ENCODE measurements around the gene TINAGL1.
"Not testable (repeated sequence)": the region's sequence is repeated elsewhere in the genome, so short reads cannot be mapped to it uniquely, and the experiment has no call there.

Gene TINAGL1

DNA sequence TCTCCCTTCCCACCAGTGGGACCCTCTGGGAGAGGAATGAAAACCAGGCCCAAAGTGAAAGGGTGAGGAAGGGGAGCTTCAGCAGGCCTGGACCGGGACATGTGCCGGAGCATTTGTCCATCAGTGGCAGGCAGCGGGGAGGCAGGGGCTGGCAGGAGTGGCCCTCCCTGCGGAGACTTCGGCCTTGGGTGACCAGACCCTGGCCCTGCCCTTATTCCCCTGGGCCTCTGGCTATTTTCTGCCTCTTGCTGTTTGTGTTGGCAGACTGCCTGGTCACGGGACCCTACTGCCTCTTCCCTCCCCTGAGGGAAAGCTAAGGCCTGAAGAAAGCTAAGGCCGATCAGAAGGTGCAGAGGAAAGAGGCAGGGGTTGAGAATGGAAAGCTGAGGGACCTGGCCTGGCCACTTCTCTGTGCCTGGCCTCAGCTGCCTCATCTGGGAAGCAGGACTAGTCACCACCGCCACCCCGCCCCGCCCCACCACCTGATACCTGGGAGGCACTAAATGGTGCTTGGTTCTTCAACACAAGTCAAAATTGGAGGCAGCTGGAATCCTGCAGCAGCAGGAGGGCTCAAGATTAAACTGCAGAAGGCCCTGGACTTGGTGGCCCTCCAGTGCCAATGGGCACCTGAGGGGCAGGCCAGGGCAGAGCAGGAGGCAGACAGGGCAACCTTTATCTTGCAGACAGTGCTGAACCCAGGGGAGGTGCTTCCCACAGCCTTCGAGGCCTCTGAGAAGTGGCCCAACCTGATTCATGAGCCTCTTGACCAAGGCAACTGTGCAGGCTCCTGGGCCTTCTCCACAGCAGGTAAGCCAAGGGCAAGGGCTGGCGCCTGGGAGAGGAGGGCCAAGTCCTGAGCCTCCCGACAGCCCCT is 7.9 kb downstream of the TINAGL1 start:
- no peak for FAIRE-seq

DNA sequence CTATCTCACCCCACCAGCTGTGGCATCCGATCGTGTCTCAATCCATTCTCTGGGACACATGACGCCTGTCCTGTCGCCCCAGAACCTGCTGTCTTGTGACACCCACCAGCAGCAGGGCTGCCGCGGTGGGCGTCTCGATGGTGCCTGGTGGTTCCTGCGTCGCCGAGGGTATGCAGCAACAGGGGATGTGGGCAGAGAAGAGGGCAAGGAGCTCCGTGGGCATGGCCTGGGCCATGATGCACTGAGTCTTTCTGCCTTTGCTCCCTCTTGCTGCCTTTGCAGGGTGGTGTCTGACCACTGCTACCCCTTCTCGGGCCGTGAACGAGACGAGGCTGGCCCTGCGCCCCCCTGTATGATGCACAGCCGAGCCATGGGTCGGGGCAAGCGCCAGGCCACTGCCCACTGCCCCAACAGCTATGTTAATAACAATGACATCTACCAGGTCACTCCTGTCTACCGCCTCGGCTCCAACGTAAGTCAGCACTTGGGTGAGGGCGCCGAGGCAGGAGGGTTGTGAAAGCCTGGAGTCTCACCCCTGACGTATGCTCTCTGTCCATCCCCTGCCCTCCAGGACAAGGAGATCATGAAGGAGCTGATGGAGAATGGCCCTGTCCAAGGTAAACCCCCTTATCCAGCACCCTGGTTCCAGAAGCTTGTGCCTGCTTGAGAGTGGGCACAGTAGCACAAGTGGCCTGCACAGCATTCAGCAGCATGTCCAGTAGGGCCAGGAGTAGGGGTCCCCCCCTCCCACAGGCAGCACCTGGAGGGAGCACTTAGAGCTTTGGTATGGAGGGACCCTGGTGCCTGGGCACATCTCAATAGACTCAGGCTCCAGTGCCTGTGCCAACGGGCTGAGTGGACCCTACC is 8.8 kb downstream of the TINAGL1 start:
- FAIRE-seq, result no peak

DNA sequence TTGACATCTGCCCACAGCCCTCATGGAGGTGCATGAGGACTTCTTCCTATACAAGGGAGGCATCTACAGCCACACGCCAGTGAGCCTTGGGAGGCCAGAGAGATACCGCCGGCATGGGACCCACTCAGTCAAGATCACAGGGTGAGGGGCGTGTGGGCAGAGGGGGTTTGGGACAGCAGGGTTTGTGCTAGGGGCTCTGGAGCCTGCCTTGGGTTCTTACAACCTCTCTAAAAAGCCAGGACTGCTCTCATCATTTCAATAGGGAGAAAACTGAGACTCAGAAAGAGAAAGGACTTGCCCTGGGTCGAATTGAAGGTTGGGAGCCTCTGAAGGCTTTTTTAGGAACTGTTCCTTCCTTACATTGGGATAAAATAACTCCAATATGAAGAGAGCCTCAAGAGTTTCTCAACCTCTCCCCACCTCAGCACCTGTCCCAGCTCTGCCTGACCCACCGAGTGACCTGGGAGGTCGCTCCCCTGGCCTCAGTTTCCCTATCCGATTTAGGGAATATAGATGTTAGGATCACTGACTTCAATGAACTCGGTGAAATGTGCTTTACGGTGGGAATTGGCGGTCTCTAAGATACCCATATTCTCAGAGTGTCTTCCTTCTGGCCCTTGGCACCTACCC is 9.5 kb downstream of the TINAGL1 start:
- FAIRE-seq, result no peak

DNA sequence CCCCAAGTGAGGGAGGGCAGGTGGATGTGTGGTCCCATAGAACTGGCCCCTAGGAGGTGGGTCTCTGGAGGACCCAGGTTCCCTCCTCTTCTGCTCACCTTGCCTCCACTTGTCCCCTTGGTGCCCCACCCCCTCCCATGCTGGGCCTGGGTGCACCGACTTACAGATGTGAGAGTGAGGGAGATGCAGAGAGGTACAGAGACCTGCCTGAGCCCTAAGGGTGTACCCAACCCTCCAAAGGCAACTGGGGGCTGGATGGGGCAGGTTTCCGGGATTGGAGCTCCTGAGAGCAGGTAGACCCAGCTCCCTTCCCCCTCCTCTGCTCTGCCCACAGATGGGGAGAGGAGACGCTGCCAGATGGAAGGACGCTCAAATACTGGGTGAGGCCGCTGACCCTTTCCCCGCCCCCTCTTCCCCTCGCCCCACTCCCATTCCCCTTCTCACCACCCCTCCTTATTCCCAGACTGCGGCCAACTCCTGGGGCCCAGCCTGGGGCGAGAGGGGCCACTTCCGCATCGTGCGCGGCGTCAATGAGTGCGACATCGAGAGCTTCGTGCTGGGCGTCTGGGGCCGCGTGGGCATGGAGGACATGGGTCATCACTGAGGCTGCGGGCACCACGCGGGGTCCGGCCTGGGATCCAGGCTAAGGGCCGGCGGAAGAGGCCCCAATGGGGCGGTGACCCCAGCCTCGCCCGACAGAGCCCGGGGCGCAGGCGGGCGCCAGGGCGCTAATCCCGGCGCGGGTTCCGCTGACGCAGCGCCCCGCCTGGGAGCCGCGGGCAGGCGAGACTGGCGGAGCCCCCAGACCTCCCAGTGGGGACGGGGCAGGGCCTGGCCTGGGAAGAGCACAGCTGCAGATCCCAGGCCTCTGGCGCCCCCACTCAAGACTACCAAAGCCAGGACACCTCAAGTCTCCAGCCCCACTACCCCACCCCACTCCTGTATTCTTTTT is 10.3 kb downstream of the TINAGL1 start:
- no peak for FAIRE-seq

DNA sequence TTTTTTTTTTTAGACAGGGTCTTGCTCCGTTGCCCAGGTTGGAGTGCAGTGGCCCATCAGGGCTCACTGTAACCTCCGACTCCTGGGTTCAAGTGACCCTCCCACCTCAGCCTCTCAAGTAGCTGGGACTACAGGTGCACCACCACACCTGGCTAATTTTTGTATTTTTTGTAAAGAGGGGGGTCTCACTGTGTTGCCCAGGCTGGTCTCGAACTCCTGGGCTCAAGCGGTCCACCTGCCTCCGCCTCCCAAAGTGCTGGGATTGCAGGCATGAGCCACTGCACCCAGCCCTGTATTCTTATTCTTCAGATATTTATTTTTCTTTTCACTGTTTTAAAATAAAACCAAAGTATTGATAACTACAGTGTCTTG is 11.0 kb downstream of the TINAGL1 start:
- FAIRE-seq, result not testable (repeated sequence)

DNA sequence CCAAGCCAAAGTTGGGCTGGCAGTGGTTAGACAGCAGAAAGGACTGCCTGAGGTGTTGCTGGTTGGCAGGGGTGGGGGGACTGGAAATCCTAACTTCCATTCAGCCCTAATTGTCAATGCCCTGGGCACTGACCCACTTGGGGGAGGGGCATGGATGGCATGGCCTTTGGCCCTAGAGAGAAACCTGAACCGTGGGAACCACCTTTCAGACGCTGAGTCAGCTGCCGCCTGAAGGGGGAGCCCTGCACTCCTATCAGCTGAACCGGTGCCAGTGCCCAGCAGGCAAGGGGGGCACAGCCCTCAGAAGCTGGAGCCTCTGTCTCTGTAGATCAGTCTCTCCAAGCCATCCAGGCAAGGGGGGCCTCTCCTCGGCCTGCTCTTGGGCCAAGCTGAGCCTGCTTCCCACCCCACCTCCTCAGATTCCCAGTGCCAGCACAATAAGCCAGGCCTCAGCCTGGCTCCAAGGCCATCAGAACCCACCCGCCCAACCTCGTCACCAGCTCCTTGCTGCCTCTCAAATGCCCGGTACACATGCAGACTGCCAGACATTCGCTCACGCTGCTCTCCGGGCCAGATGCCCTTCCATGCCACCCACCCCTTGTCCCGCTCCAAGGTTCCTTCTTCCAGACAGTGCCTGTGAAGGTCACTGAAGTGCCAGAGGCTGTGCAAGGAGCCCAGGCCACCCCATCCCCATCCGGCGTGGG is 11.6 kb downstream of the TINAGL1 start:
- FAIRE-seq, result no peak

DNA sequence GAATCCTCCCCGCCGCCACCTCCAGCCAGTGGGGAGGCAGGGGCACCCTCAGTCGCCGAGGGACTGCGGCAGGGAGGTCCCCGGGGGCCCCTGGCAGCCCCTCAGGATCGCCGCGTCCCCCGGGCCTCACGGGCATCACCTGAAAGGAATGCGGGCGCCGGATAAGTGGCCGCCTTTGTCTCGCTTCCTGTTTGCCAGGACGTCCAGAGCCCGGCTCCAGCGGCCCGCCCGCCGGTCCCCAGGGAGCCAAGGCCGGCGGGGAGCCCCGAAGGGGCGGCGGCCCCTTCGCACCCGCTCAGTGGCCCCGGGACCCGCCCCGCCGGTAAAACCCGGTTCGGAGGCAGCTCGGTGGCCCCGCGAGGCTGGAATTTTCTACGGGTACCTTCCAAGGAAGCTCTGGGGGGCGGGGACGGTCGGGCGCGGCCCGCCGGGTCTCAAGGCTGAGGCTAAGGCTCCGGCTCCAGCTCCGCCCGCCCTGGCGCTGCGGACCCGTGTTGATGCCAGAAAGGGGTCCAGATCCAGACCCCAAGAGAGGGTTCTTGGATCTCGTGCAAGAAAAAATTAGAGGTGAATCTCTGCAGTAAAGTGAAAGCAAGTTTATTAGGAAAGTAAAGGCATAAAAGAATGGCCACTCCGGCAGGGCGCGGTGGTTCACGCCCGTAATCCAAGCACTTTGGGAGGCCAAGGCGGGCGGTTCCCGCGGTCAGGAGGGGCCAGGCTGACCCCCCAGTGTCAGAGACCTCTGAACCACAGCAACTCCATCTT is 12.6 kb downstream of the TINAGL1 start:
- FAIRE-seq, result no peak

DNA sequence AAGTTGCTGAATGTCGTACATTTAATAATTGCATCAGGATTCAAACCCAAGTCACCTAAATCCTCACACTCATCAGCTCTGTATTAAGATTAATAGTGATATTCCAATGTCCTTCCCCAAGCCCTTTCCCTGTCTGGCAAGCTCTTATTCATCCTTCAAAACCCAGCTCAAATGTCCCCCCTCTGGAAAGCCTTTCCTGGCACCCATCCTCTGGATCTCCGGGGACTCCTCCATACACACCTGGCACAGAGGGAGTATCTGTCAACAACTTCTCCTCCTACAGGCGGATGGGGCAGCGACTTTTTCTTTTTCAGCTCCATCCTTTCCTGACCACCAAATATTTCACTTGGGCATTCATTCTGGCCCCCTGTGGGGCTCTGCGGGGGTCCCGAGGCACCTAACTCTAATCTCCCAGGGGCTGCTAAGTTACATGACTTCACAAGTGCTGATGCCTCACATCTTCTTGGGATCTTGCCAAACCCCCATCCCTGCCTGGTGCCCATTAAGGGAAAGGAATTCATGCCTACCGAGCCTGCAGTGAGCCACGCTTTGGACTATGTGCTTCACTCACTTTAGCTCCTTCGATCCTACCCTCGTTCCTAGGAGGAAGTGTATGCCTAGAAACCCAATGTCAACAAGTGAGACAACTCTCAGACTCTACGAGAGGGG is 15.2 kb downstream of the TINAGL1 start:
- FAIRE-seq, result no peak

DNA sequence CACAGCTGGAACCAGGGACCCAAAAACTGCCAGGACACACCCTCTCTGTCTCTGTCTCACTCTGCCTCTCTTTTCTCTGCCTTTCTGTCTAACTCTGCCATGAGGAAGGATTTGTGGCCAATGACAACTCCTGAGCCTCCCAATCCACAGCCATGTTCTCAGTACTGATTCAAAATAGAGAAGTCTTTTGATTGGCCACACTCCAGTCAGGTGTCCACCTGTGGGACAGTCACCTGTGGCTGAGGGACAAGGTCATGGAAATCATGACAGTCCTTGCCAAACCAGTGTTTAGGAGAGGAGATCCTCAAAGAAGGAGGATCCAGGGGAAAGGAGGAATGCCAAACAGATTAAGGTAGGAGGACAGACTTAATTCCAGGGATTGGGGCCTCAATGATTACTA is 15.8 kb downstream of the TINAGL1 start:
- FAIRE-seq, result no peak

DNA sequence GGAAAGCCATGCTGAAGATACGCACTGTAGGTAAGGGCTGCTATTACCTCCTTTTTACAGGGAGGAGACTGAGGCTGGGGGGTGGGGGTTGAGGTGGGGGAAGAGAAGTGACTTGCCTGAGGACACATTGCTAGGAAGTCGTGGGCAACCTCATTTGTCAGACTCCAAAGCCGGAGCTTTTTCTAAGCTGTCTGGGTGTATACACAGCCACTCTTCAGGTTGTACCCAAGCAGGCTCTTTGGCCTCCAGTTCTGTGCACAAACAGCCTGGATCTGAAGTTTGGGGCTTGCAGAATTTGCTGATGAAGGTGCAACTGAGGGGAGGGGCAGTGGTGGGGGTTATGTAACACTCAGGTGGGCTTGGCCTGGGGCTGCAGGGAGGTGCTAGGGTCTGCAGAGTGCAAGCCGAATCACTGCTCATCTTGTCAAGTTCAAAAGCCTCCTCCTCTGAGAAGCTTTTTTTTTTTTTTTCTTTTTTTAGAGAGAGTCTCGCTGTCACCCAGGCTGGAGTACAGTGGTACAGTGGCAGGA is 16.9 kb downstream of the TINAGL1 start:
- no peak for FAIRE-seq

DNA sequence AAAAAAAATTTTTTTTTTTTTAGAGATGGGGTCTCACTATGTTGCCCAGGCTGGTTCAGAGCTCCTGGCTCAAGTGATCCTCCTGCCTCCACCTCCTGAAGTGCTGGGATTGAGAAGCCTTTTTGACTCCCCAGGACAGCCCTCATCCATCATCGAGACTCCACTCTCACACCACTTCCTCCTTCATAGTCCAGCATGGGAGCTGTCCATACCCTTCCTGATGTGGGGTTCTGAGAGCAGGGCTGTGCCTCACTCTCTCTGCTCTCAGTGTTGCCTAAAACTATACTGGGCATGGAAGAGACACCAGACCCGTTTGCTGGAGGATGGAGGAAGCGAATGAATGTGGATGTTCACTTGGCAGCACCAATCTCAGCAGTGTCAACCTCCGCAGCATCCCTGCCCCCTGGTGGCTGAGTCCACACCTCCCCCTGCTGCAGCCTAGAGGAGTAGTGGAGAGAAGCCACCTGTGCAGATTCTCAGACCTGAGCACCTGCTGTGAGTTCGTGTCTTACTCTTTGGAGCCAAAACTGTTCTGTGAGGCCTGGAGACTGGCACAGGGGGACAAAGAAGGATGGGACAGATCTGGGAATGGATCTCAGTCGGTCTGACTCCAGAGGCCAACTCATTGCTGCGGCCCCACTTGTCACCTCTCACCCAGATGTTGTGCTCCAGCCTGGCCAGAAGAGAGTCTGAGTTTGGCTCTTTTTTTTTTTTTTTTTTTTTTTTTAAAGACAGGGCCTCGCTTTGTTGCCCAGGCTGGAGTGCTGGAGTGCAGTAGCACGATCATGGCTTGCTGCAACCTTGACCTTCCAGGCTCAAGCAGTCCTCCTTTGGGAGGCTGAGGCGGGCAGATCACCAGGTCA is 17.7 kb downstream of the TINAGL1 start:
- no peak for FAIRE-seq

DNA sequence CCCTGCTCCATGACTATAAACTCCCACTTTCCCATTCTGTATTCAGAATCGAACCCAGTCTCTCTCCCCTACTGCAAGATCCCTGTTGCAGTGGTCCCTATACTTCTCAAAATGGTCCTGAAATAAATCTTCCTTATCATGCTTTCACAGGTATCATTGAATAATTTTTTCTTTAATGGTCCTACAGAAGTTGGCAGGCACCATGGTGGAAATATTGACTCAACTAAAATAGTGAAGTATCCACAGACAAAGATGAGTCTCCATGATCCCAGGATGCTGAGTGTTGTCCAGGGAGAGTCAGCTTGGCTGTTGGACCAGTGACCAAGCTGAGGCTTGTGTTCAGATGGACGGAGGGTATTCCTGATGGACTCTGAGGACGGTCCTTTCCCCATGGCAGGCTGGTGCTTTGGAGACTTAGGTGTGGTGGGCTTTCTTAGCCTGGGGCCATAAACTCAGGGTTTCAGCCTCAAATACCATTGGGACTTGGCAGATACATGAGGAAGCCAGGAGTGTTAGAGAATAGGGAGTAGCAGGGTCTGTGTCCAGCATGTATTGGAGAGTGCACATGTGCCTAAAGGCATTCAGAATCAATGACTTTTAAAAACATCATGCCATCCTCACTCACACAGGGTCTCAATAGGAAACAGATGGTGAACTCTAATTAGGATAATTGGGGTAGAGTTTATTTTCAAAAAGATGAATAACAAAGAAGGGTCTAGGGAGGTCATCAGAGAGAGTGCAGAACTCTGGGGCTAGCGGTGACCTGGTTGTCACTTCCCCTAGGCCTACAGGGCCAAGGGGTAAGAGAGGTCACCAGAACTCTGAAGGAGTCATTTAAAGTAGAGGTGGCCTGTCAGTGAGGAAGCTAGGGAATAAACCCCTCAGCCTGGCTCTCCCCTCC is 19.8 kb downstream of the TINAGL1 start:
- no peak for FAIRE-seq

DNA sequence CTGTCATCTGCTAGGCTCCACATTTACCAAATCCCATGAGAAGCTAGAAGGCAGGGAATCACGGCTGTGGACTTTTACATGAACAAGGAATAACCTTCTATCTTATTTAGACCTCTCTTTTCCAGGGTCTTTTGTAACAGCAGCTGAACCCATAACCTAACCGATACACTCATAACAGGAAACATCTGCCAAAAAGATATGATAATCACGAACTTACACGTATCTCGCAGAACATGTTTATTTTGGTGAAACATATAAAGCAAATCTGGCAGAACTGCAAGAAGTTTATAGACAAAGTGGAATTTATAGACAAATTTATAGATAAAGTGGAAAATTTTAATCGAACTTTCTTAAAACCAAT is 20.4 kb downstream of the TINAGL1 start:
- no peak for FAIRE-seq

DNA sequence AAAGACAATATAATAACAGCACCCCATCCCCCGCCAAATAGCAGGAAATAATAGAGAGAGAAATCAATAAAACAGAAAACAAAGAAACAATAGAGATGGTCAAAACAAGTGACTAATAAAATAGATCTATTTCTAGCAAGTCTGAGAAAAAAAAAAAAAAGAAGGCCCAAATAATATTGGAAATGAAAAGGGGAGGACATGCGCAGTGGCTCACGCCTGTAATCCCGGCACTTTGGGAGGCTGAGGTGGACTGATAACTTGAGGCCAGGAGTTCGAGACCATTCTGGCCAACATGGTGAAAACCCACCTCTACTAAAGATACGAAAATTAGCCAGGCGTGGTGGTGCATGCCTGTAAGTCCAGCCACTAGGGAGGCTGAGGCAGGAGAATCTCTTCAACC is 22.7 kb downstream of the TINAGL1 start:
- no peak for FAIRE-seq

DNA sequence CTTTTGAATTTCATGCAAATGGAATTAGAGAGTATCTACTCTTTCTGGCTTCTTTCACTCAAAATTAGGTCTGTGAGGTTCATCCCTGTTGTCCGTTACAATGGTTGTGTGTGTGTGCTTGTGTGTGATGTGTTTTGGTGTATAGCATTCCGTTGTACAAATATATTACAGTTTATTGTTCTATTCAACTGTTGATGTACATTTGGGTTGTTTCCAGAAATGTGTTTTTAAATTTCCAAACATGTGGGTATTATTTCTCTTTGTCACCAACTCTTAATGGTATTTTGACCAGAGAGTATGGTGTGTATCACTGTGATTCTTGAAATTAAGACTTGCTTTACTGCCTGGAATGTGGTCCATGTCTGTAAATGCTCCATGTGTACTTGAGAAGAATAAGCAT is 24.3 kb downstream of the TINAGL1 start:
- FAIRE-seq, result no peak

DNA sequence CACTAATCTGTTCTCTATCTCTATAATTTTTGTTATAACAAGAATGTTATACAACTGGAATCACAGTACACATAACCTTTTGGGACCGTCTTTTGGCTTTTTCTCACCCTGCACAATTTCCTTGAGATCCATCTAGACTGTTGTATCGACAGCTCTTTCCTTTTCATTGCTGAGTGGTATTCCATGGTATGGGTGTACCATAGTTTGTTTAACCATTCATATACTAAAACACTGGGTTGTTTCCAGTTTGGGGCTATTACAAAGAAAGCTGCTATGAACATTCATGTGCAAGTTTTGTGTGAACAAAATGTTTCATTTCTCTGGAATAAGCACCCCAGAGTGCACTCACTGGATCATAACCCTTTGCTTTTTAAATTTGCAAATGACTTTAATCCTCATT is 25.8 kb downstream of the TINAGL1 start:
- no peak for FAIRE-seq

DNA sequence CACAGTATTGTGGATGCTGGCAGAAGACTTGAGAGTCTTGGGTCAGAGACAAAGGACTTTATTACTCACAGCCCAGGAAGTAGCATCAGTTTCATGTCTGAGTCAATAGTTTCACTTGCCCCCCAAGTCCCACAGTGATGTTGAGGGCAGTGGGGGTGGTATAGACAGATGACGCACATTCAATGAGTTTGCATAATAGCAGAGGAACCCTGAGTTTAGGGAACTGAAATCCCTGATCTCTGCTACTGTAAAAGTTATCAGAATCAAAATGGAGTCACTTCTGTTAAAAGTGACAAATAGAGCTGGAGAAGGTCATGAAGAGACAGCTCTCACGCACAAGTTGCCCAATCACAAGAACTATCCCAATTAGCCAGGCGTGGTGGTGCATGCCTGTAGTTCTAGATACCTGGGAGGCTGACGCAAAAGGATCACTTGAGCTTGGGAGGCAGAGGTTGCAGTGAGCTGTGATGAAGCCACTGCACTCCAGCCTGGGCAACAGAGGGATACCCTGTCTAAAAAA is 29.7 kb downstream of the TINAGL1 start:
- FAIRE-seq, result no peak

DNA sequence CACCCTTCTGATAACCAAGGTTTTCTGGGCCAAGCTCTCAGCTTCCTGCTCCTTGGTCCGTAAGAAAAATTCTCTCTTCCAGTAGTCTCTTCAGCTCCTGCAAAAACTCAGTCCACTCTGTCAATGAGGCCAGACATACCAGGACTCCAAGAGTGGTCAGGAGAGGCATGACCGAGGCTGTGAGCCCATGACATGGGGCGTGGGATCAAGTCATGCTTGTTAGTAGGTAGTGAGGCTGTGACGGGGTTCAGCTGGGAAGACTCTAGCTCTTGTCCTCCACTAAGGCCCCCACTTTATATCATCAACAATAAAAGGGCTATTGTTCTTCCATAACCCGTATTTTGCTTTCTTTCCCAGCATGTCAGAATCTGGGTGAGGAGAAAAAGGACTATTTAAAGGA is 31.0 kb downstream of the TINAGL1 start:
- FAIRE-seq, result no peak
